HG02870 (cell line): Measurements from ENCODE around the gene C6orf62.
A peak's percentile ranks its signal among the peaks of the same experiment; 100 is the strongest.
"Not testable (repeated sequence)": the region's sequence is repeated elsewhere in the genome, so short reads cannot be mapped to it uniquely, and the experiment has no call there.

Experiments
- ATAC-seq: cut with Tn5 transposase; IDR thresholded peaks from one replicate; pipeline ENCODE4 v1.9.1; 2021; ENCODE audit warnings: mild to moderate bottlenecking, moderate library complexity; ENCODE audit not compliant: unreplicated experiment

C6orf62 gene

GRCh38 chr6:24743265-24743943 is 24.4 kb upstream of the C6orf62 start:
- peak; percentile 90 for ATAC-seq

GRCh38 chr6:24742216-24742738 is 23.3 kb upstream of the C6orf62 start:
- no peak for ATAC-seq

- ATAC-seq, result no peak
These were observed 21.9 kb upstream of the C6orf62 start for GRCh38 chr6:24740861-24741260.

- ATAC-seq, result no peak
These were observed 19.8 kb upstream of the C6orf62 start for GRCh38 chr6:24738741-24739140.

GRCh38 chr6:24734710-24735109 is 15.8 kb upstream of the C6orf62 start:
- not testable (repeated sequence) for ATAC-seq

GRCh38 chr6:24734166-24734565 is 15.2 kb upstream of the C6orf62 start:
- ATAC-seq, result no peak

GRCh38 chr6:24731456-24732134 is 12.6 kb upstream of the C6orf62 start:
- ATAC-seq, result not testable (repeated sequence)

- not testable (repeated sequence) for ATAC-seq
These were observed 11.7 kb upstream of the C6orf62 start for GRCh38 chr6:24730653-24731052.

- ATAC-seq, result no peak
These were observed 4.3 kb upstream of the C6orf62 start for GRCh38 chr6:24723270-24723669.

GRCh38 chr6:24721461-24722215 is 2.7 kb upstream of the C6orf62 start:
- peak; percentile 58 for ATAC-seq

GRCh38 chr6:24720604-24721460 is 1.9 kb upstream of the C6orf62 start:
- peak; percentile 87 for ATAC-seq

- no peak for ATAC-seq
These were observed 1.2 kb upstream of the C6orf62 start for GRCh38 chr6:24720131-24720603.

GRCh38 chr6:24718449-24719124 is 367 bp downstream of the C6orf62 start:
- ATAC-seq, result no peak

GRCh38 chr6:24716602-24717148 is 2.3 kb downstream of the C6orf62 start:
- ATAC-seq, result not testable (repeated sequence)

- no peak for ATAC-seq
These were observed 8.2 kb downstream of the C6orf62 start for GRCh38 chr6:24710519-24711303.

- ATAC-seq, result no peak
These were observed 9.8 kb downstream of the C6orf62 start for GRCh38 chr6:24709014-24709711.

GRCh38 chr6:24708612-24709011 is 10.3 kb downstream of the C6orf62 start:
- ATAC-seq, result no peak

GRCh38 chr6:24704468-24704867 is 14.5 kb downstream of the C6orf62 start:
- ATAC-seq, result no peak
